MM.1S (cell line): ENCODE results near the gene DGCR8.

ENCODE experiments used
- EZH2 ChIP-seq: fragments of 300-600 bp; sonication (generic); optimal IDR thresholded peaks from 2 replicates; pipeline ENCODE3; 2017; ENCODE audit warnings: low read depth, mild to moderate bottlenecking, antibody characterized with exemption, low read length, mixed read lengths
- EZH2phosphoT487 ChIP-seq: fragments of 300-600 bp; sonication (generic); IDR thresholded peaks from 2 replicates; pipeline ENCODE4 v1.6.1; 2018; ENCODE audit warnings: antibody characterized with exemption, low read length
- TF ChIP-seq, protein P1 (sequence below): fragments of 300-600 bp; sonication (generic); IDR thresholded peaks from 2 replicates; pipeline ENCODE4 v1.5.1; 2016; ENCODE audit warnings: antibody characterized with exemption, low read length, mixed read lengths

DNA sequence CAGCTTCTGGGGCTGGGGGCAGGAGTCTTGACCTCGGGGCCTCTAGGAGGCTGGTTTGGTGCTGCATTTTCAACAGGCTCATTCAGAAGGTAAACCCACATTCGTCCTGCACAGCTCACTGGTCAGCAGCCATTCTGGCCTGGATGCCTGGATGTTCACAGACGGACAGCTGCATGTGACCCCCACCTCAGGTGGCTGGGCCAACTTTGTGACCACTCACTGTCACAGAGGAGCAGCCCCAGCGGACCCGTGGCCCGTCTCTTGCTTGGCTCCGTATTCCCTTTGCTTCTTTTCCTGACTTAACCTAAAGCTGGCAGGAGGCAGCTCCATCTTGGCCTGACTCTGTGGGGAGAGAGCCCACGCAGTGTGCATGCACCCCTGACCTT, 8.2 kb downstream of the DGCR8 start:
- TF ChIP-seq, protein P1, sequence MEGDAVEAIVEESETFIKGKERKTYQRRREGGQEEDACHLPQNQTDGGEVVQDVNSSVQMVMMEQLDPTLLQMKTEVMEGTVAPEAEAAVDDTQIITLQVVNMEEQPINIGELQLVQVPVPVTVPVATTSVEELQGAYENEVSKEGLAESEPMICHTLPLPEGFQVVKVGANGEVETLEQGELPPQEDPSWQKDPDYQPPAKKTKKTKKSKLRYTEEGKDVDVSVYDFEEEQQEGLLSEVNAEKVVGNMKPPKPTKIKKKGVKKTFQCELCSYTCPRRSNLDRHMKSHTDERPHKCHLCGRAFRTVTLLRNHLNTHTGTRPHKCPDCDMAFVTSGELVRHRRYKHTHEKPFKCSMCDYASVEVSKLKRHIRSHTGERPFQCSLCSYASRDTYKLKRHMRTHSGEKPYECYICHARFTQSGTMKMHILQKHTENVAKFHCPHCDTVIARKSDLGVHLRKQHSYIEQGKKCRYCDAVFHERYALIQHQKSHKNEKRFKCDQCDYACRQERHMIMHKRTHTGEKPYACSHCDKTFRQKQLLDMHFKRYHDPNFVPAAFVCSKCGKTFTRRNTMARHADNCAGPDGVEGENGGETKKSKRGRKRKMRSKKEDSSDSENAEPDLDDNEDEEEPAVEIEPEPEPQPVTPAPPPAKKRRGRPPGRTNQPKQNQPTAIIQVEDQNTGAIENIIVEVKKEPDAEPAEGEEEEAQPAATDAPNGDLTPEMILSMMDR: no peak
- TF ChIP-seq EZH2 (no peak), EZH2phosphoT487 (no peak)
